Peyer's patch (tissue), 4 donors: ENCODE data around the gene UBE2QL1.

Experiments
- POLR2A ChIP-seq, 2 donors: fragments of 450-650 bp; IDR thresholded peaks; one replicate each; pipeline ENCODE4 v1.5.1; 2017; ENCODE audit warnings: antibody characterized with exemption in 2 of 2, mild to moderate bottlenecking in 2 of 2, moderate library complexity in 2 of 2
- TF ChIP-seq, protein P1 (sequence below), 6 experiments: fragments of 450-650 bp in 4 of 6; fragments of 200-600 bp in 2 of 6; sonication (generic) in 1 of 6; IDR thresholded peaks; one replicate each; pipeline ENCODE4 v1.5.1; 2017 to 2019; ENCODE audit warnings: antibody characterized with exemption in 6 of 6, mild to moderate bottlenecking in 3 of 6, moderate library complexity in 1 of 6

DNA sequence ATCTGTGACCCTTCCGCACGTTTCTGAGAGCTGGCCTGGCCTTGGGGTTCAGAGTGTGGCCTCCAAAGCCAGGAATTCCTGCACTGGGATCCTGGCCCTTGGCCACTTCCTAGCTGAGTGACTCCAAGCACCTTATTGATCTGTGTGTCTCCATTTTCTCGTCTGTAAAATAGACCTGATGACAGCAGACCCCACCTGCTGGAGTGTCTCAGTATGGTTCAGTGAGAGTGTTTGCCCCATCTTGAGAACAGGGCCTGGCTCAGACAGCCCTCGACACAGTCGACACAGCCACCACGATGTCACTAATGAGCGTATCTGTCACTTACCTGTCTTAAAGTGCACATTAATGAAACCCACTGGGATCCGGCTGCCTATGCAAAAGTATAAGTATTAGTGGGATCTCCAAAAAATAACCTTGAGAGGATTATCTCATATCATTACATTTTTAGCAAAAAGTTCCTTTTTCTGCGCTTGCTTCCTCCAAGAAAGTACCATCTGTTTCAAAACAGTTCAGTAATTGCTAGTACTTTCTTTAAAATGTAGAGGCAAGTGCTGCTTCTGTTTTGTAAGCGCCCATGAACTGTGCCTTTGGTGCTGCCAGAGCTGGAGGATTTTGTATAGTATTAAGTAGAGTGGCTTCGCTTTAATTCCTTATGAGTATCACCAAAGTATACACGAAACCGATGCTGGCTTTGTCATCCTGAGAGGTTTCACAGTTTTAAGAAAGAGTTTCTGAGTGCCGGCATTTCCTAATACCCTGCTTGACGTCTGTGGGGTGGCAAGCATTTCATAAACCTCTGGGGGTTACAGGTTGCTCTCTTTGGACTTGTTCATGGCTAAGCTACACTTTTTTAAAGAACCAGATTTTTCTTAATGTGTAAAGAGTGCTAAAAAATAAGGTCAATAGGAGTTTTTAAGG is 31.7 kb downstream of the UBE2QL1 start:
- TF ChIP-seq, protein P1, sequence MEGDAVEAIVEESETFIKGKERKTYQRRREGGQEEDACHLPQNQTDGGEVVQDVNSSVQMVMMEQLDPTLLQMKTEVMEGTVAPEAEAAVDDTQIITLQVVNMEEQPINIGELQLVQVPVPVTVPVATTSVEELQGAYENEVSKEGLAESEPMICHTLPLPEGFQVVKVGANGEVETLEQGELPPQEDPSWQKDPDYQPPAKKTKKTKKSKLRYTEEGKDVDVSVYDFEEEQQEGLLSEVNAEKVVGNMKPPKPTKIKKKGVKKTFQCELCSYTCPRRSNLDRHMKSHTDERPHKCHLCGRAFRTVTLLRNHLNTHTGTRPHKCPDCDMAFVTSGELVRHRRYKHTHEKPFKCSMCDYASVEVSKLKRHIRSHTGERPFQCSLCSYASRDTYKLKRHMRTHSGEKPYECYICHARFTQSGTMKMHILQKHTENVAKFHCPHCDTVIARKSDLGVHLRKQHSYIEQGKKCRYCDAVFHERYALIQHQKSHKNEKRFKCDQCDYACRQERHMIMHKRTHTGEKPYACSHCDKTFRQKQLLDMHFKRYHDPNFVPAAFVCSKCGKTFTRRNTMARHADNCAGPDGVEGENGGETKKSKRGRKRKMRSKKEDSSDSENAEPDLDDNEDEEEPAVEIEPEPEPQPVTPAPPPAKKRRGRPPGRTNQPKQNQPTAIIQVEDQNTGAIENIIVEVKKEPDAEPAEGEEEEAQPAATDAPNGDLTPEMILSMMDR (IDR thresholded peaks at IDR 0.05): no peak
- no peak for TF ChIP-seq POLR2A (IDR thresholded peaks at IDR 0.05)
